Breast epithelium (tissue), 4 donors: ENCODE results near the gene KCTD15. TPM values are rescaled to one million over a fixed set of nuclear protein-coding genes. Genes with fewer than 3 reads are reported as not detected.

Source experiments
- DNase-seq, 2 donors: peaks; one replicate each; pipeline ENCODE4 v3.0.0-alpha.2; 2019; ENCODE audit warnings: low spot score in 2 of 2
- H3K27ac ChIP-seq, 2 donors: fragments of 200-600 bp; sonication (generic) in 1 of 2; one replicate each; pipeline ENCODE4 v1.5.1; 2016 to 2019; ENCODE audit warnings: mild to moderate bottlenecking in 1 of 2
- H3K27me3 ChIP-seq, 2 donors: fragments of 200-600 bp; sonication (generic) in 1 of 2; one replicate each; pipeline versions ENCODE4 v1.5.1 to v1.6.0; 2017 to 2019; ENCODE audit warnings: control low read depth in 1 of 2, mild to moderate bottlenecking in 1 of 2
- H3K36me3 ChIP-seq: fragments of 200-600 bp; one replicate; pipeline ENCODE4 v1.5.1; 2019
- H3K4me1 ChIP-seq, 2 donors: fragments of 200-600 bp; sonication (generic); one replicate each; pipeline ENCODE4 v1.5.1; 2016 to 2019; ENCODE audit warnings: control low read depth in 1 of 2
- H3K4me3 ChIP-seq, 3 donors: fragments of 200-600 bp; sonication (generic); 1 replicate in 2 of 3; 2 replicates in 1 of 3; pipeline ENCODE4 v1.5.1; 2016 to 2019; ENCODE audit warnings: mild to moderate bottlenecking in 3 of 3, moderate library complexity in 2 of 3
- H3K9me3 ChIP-seq, 2 donors: fragments of 200-600 bp; sonication (generic) in 1 of 2; one replicate each; pipeline ENCODE4 v1.5.1; 2016 to 2019; ENCODE audit warnings: control low read depth in 1 of 2
- CTCF ChIP-seq, 3 donors: fragments of 450-650 bp; IDR thresholded peaks; one replicate each; pipeline ENCODE4 v1.5.1; 2016 to 2017; ENCODE audit warnings: antibody characterized with exemption in 3 of 3, mild to moderate bottlenecking in 3 of 3, moderate library complexity in 3 of 3
- POLR2A ChIP-seq: fragments of 450-650 bp; IDR thresholded peaks from one replicate; pipeline ENCODE4 v1.6.1; 2016; ENCODE audit warnings: antibody characterized with exemption, mild to moderate bottlenecking, moderate library complexity
- POLR2AphosphoS5 ChIP-seq, 3 donors: sonication (generic); formaldehyde crosslinking; IDR thresholded peaks; one replicate each; pipeline ENCODE4 v1.6.1; 2017; ENCODE audit warnings: antibody characterized with exemption in 3 of 3
- intact Hi-C: fragments of 100-400 bp; cut with DNase I; formaldehyde crosslinking; loops from one replicate; pipeline ENCODE4 v1.15.1; 2023; ENCODE audit warnings: low total_unique reads
- total RNA-seq, 3 donors: library from RNA; depleted of rRNA; stranded (reverse); fragments of >200 nt; gene quantifications; one replicate each; pipeline ENCODE4 v1.1.0, GENCODE V29; 2016

Gene KCTD15
- total RNA-seq = 10 to 100 TPM; 14.6 to 52.4 (median 36.1) TPM

GRCh38 chr19:33796164-33796875 is at the start of gene KCTD15:
KCTD15 (plus strand) TSS chr19:33796870; CDS start chr19:33800455, 3,585 bp downstream.
- Histone ChIP-seq H3K27me3 (no peaks in the 10 kb centered on the region), H3K4me3 (peak within 1 kb of the TSS; percentile 61 to 99 (median 86)), H3K36me3 (no peaks in the 10 kb centered on the region), H3K4me1 (peaks cover 6 to 7% of the 10 kb centered on the region in 2 donors), H3K27ac (peak within 1 kb of the TSS; percentile 95 to 99), H3K9me3 (no peaks in the 10 kb centered on the region)
- intact Hi-C loops = no loop called here
- no peak for DNase-seq
- TF ChIP-seq CTCF (IDR thresholded peaks at IDR 0.05) = no peak
- no peak for TF ChIP-seq POLR2A
- TF ChIP-seq POLR2AphosphoS5 (IDR thresholded peaks at IDR 0.05) = no peak

- Histone ChIP-seq H3K4me1 (no peaks in the 10 kb centered on the region), H3K27ac (no peak overlapping the region), H3K9me3 (no peaks in the 10 kb centered on the region), H3K36me3 (no peaks in the 10 kb centered on the region), H3K4me3 (no peak overlapping the region), H3K27me3 (peaks cover 0 to 40% of the 10 kb centered on the region in 2 donors)
- no peak for DNase-seq
- TF ChIP-seq POLR2AphosphoS5 (IDR thresholded peaks at IDR 0.05) (no peak), POLR2A (no peak), CTCF (IDR thresholded peaks at IDR 0.05) (no peak)
- intact Hi-C loops = no loop called here
Measured at GRCh38 chr19:33747273-33747672, 49.4 kb upstream of the KCTD15 start.

- Histone ChIP-seq H3K36me3 (no peaks in the 10 kb centered on the region), H3K4me3 (no peak overlapping the region), H3K27ac (no peak overlapping the region), H3K27me3 (peaks cover 0 to 41% of the 10 kb centered on the region in 2 donors), H3K4me1 (no peaks in the 10 kb centered on the region), H3K9me3 (no peaks in the 10 kb centered on the region)
- DNase-seq = no peak
- intact Hi-C loops = no loop called here
- TF ChIP-seq POLR2AphosphoS5 (IDR thresholded peaks at IDR 0.05) = no peak
- TF ChIP-seq CTCF (IDR thresholded peaks at IDR 0.05) = no peak
- TF ChIP-seq POLR2A = no peak
Measured at GRCh38 chr19:33748231-33748630, 48.4 kb upstream of the KCTD15 start.

GRCh38 chr19:33749016-33749415 is 47.7 kb upstream of the KCTD15 start:
- H3K4me3 ChIP-seq = no peak overlapping the region

More at GRCh38 chr19:33749016-33749415, 47.7 kb upstream of the KCTD15 start:
- Histone ChIP-seq H3K27me3 (peaks cover 0 to 41% of the 10 kb centered on the region in 2 donors), H3K9me3 (no peaks in the 10 kb centered on the region), H3K36me3 (no peaks in the 10 kb centered on the region), H3K4me1 (no peaks in the 10 kb centered on the region), H3K27ac (no peak overlapping the region)
- intact Hi-C loops = no loop called here
- no peak for TF ChIP-seq POLR2AphosphoS5 (IDR thresholded peaks at IDR 0.05)
- no peak for TF ChIP-seq CTCF (IDR thresholded peaks at IDR 0.05)
- TF ChIP-seq POLR2A = no peak
- DNase-seq = no peak
